T-helper 2 cell (primary cell): Measurements from ENCODE around the gene BCL2L13.

ENCODE experiments used
- DNase-seq, 5 experiments: peaks; one replicate each; pipeline versions ENCODE4 v3.0.0 to v3.0.0-alpha.2; 2012 to 2022

The BCL2L13 gene

DNA sequence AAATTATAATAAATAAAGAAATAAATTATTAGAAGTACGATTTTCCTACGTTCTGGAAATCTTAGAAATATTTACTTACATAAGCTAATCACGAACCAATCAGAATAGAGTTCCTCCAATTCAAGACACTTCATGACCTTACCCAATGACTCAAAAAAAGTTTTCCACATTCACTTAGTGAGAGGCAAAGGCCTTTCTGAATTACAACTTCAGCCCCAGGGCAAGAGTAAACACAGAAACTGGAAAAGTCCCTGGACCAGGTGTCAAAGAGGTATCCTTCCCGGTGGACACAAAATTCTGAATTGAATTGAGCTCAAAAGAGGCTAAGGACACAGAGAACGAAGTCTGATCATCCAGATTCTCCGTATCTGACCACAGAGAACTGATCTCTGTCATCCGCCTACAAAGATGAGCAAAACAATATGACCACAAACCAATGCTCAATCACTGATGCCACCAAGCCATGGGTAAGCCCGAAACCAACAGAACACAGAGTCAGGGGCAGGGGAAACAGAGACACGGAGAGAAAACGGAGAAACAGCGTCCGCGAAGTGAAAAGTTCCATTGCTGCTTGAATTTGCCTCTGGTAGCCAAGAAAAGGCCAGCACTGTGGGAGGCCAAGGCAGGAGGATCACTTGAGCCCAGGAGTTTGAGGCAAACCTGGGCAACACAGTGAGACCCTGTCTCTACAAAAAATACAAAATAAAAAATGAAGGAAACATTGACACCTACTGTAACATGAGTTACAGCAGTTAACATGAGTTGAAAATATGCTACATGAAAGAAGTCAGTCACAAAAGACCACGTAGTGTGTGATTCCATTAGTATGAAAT, 128.9 kb downstream of the BCL2L13 start:
- DNase-seq: peak in 3 of 5 experiments; percentile 47 to 93 (median 55)

- DNase-seq: no peak
Observed at GRCh38 chr22:17769013-17769715, 130.6 kb downstream of the BCL2L13 start.

GRCh38 chr22:17769716-17770082, 131.1 kb downstream of the BCL2L13 start:
- no peak for DNase-seq

GRCh38 chr22:17770180-17771077, 131.9 kb downstream of the BCL2L13 start:
- DNase-seq: no peak

- no peak for DNase-seq
Observed at GRCh38 chr22:17772249-17772957, 133.8 kb downstream of the BCL2L13 start.

GRCh38 chr22:17772958-17773605, 134.5 kb downstream of the BCL2L13 start:
- no peak for DNase-seq

- peak in 4 of 5 experiments; percentile 32 to 69 (median 54) for DNase-seq
Observed at GRCh38 chr22:17773606-17774205, 135.1 kb downstream of the BCL2L13 start.

- peak in 4 of 5 experiments; percentile 23 to 43 (median 34) for DNase-seq
Observed at GRCh38 chr22:17774206-17774925, 135.8 kb downstream of the BCL2L13 start, which contains the start of gene BID. BID (minus strand) TSS chr22:17774469; CDS start chr22:17750116, 24,353 bp downstream.

DNA sequence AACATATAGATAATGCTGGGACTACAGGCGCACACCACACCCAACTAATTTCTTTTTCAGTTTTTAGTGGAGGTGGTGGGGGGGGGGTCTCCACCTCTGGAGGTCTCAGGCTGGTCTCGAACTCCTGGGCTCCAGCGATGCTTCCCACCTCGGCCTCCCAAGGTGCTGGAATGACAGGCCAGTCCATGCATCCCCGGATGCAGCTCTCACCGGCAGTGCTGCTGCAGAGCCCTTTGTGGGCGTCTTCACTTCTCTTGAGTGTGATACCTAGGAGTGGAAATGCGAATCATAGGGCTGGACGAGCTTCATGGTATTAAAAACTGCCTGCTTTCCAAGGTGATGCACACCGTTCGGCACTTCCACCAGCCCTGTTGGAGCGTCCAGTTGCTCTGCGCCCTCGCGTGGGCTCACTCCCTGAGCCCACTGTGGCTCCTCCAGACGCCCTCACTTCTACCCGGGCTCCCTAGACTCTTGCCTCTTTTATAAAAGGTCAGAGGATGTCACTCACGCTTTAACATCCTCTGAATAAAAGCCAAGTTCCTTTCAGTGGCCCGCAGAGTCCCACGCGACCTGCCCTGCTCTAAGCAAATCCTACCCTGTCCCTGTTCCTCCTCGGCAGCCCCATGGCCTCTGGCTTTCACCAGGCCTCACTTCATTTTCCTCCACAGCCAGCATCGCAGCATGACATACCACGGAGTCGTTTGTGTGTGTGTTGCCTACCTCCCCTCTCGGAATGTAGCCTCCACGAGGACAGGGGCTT, 136.5 kb downstream of the BCL2L13 start:
- DNase-seq: no peak

- peak in 1 of 5 experiments; percentile 47 for DNase-seq
Observed at GRCh38 chr22:17775781-17776465, 137.4 kb downstream of the BCL2L13 start.

DNA sequence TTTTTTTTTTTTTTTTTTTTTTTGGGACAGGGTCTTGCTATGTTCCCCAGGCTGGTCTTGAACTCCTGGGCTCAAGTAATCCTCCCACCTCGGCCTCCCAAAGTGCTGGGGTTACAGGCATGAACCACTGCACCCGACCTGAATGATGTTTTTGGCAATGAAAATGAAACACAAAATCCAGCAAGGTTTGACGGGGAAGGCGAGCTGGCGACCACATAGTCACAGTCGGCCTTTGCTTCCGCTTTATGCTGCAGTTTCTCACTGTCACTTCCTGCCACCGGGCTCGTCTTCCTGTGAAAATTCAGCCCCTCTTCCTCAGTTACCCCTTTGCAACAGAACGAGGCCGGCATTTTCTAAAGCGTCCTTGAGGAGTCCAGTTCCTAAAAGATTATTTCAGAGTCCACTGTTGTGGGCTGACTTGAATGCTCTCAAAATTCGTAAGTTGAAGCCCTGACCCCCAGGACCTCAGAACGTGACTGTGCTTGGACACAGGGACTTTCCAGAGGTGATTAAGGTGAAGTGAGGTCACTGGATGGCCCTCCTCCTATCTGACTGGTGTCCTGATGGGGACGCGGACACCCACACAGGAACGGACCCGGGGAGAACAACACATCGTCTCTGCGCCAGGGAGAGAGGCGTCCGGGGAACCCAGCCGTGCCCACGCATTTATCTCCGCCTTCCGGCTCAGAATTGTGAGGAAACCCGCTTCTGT, 138.6 kb downstream of the BCL2L13 start:
- peak; percentile 26 to 91 (median 42) for DNase-seq

- no peak for DNase-seq
Observed at GRCh38 chr22:17777717-17778044, 139.1 kb downstream of the BCL2L13 start.

DNA sequence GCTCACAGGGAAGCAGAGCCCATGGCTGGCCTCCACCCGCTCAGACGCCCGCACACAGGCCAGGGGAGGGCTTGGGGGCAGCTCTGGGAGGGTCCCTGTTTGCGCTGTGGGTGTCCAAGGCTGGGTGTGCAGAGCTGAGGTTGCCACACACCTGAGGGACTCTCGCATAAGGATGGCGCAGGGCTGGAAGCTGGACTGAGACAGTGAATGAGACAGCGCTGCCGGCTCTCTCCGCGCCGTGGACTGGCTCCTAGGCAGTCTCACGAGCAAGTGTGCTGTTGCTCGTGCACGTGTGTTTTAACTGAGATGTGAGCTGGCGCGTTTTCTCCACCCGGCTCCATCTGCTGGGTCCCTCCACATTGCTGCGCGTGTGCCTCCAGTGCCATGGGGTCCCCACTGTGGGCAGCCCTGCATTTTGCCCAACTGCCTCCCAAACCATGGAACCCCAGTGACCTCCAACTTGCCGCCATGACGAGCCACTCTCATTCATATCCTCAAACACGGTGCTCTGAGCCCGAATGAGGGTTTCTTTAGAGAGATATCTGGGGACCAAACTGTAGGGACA, 139.9 kb downstream of the BCL2L13 start:
- no peak for DNase-seq

- DNase-seq: peak in 1 of 5 experiments; percentile 55
Observed at GRCh38 chr22:17779286-17780115, 140.9 kb downstream of the BCL2L13 start.

GRCh38 chr22:17780116-17780740, 141.7 kb downstream of the BCL2L13 start:
- no peak for DNase-seq
